Measurements from ENCODE around the gene CXCR5.

CXCR5 gene

DNA sequence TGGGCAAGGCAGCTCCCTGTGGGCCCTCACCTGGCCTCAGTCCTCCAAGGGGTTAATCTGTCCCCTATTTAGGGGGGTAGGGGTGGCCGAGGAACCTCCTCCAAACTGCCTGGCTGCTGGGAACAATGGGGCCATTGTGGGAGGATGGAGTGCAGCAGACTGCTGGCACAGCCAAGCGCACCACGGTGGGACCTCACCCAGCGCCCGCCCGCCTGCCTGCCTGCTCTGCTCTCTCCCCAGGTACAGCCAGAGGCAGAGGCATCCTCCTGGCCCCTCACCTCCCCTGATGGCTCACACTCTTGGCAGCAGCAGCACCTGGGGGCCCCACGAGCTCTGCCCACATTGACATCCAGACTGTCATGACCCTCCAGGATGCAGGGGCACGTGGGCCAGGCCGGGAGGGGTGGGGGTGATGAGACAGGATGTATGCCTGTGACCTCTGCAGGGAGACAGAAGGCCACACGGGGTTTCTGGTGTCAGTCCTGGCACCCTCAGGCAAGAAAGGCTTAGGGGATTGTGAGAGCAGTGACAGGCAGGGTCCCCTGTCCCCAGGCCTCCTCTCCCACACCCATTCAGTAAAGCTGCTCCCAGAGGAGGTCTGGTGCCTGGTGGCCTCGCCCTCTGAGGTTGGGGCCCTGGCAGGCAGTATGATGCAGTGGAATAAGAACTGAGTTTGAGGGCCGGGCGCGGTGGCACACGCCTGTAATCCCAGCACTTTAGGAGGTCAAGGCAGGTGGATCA lies 30.7 kb downstream of the CXCR5 start:
- no peak for DNase-seq

DNA sequence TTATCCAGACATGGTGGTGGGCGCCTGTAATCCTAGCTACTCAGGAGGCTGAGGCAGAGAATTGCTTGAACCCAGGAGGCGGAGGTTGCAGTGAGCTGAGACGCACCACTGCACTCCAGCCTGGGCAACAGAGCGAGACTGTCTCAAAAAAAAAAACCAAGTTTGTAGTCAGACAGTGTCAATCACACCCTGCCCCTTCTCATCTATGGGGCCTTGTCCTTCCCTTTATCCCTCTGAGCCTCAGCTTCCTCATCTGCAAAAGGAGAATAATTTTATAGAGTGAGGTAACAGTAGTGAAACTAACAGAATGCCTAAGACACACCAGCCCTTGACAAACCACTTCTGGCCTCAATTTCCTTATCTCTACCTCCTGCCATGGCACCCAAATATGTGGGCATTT lies 31.3 kb downstream of the CXCR5 start:
- no peak for DNase-seq

DNA sequence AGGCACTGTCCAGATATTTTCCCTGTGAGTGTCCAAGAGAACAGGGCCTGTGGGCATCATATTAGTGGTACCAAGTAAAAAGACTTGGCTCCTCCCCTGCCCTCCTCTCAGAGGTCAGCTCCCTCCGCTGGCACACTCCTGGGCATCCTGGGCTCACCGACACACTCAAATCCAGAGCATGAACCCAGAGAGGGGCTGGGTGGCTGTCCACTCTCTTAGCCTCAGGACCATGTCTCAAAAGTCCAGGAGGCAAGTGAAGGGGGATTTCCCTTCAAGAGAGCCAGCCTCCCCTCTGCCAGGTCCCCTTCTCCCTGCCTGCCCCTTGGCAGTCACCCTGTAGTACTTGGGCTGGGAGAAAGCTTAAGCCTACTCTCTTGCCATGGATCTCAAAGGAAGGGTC lies 31.7 kb downstream of the CXCR5 start:
- DNase-seq = no peak

DNA sequence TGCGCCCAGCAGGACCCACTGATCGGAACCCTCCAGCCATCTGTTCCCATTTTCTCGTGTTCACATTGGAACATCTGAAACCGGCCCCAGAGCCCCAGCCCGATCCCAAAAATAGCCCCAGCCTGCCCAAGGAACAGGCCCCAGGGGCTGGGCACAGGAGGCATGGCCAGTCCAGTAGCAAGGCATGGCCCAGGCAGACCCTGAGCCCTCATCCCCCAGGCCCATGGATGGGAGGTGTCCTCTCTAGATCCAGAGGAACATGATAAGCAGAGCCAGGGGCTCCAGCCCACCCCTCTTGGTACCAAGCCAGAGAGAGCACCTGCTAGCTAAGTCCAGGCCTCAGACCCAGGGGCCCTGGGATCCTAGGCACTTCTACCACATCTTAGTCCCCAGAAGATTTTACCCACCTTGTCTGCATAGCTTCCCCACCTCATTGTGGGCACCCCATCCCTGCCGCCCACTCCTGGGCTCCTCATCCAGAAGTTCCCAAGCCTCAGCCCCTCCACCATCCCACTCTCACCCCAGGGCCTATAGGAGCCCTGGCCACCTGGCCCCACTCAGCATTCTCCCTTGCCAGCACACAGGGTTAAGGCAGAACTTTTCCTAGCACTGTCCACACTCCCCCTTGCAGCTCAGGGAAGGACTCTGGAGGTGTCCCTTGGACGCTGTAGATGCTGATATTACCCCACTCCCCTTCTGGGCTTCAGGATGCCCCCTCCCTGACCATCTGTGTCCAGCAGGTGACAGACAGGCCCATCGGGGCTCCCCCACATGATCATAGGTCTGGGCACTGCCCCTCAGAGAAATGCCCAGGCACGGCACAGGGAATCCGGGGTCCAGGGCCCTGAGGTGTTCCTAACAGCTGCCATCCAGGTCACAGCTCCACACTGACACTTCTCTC lies 32.5 kb downstream of the CXCR5 start:
- DNase-seq = no peak

DNA sequence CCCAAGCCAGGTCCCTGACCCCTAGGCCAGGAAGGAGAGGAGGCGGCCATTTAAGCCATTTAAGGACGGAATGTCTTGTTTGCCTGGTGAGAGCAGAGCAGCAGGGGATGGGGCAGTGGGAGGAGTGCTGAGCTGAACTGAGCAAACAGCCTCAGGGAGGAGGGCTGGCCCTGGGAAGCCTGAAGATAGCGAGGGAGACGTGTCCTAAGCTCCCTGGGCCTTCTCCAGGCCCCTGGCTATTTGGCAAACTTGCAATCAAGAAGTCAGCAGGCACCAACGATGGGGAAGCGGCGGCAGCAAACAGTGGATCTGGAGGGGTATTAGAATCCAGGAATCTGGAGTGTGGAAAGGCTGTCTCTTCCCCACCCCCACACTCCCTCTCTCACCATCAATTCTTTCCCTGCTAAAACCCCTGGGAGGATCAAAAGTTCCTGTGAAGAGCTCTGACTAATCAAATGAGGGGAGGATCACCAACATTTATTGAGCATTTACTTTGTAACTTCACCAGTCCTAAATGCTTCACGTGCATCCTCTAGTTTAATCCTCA lies 33.2 kb downstream of the CXCR5 start:
- no peak for DNase-seq

DNA sequence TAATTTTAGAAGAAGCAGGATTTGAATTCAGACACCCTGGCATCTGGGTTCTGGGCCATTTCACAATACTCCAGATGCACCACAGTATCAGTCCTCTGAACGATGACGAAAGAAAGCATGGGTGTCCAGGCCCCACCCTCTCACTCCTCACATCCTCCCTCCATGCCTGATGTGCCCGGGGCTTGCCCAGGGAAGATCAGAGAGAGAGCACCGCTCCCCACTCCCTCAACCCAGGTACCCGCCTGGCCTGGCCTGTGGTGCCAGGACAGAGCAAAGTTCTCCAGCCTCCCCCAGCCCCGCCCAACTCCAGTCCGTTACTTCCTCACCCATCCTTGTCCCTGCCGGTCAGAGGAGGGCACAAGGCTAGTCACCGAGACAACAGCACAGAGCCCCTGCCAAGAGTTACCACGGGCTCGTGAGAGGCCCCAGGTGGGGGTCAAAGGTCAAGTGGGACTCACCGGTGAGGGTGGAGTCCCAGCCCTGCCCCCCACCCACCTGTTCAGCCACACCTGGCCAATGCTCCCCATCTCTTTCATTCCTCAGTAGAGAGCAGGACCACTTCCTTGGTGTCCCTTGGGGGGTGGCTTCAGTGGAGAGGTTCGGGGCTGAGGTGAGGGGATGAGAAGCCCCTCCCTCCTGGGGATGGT lies 33.9 kb downstream of the CXCR5 start:
- no peak for DNase-seq

DNA sequence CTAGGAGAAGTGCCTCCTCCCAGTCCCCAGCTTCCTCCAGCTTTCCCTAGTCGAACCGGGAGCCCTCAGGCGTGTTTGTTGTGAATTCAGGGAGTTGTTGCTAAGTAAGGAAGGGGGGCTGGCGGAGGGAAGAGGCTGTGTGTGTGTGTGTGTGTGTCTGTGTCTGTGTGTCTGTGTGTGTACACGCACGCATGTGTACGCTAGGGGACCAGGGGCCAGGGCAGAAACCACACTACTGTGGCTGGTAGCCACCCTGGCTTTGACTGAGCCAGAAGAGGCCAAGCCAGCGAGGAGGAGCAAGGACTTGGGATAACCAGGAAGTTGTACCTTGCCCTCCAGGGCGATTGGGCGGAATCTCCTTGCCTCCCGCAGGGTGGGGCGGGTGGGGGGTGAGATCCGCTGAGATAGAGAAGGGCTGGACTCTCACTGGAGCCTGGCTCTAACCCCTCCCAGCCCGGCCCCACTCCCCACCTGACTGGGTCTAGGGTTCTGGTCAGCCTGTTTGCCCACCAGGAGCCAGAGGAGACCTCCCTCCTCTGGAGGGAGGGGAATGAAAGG lies 34.5 kb downstream of the CXCR5 start:
- DNase-seq = no peak

DNA sequence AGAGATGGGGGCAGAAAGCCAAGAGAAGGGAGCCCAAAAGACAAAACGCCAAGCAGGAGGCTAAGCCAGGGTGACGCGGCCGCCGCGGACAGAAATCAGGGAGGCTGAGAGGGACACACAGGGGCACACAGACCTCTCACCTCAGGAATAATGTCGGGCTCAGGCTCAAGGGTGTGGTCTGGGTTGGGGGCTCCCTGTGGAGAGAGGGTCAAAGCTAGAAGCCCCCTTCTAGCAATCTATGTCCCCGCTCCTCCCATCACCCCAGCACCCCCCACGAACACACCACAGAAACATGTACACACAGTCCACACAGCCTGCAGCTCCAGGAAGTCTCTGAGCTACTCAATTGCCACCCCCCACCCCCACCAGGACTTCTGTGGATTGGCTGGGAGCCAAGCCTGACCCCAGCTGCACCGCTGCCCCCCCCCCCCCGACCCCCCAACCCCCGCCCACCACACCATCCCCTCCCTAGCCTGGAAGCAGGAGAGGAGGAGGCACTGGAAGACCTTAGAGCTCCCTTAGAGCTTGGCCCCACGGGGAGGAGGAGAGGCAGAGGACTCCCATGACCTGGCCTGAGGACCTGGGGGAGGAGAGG lies 35.1 kb downstream of the CXCR5 start:
- DNase-seq = no peak

DNA sequence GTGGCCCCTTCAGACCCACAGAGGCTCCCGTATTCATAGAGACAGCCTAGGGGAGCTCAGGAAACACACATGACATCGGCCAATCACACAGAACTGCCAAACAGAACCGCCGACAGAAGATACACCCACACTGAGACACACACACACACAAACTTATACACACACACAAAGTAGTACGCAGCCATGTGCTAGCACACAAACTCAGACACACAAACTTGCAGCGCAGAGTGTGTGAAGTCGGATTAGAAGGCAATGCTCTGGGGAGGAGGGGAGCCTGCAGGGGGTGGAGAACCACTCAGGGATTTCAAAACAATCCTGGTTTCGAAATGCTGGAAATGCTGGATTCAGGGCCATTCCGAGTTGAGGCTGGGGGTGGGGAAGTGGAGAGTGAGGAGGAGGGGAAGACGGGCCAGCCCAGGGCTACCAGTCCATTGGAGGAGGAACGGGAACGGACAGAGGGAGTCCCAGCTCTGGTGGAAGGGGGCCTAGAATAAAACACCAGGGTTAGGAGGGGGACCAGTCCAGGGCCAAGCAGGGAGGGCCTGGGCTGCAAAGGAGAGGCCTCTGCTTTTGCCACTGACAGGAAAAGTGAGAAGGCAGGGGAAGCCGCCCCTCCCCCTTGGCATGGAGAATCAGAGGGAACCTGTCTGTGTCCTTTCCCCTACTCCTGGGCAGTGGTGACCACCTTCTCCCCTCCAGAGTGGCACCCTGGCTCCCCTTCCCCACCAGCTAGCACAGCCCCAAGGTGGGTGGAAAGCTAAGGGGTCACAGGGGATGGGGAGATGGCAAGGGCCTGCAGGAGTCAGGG lies 37.6 kb downstream of the CXCR5 start:
- DNase-seq = no peak

DNA sequence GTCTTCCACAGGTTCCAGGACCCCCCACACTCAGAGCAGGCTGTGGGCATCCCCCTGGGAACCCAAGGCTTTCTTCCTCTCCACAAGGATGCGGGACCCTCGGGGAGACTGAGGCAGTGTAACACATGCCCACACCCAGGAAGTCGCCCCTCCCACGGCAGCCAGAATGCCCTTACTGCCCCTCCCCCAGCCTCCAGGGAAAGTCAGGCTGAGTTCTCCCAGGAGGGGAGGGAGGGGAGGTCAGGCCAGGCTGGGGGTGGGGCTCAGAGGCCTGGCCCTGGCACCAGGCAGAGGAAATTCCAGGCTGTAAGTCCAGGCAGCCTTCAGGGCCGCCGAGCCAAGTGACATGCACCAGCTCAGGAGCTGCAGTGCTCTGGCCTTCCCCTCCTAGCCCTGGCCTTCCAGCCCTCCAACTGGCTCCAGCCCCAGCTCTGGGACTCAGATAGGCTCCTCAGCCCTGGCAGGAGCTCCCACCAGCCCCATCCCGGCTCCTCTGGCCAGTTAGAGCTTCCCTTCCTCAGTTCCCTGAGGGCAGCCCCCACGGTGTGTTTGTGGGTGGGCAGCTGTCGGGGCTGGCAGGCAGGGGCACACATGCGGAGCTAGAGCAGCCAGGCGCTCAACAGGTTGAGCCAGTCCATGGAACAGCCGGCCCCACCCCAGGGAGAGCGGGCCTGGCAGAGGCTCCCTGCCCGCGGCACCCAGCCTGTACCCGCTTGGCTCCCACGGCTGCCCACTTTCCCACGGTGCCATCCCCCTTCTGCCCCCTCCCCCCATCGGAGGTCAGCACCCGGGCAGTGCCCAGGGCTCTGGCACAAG lies 38.4 kb downstream of the CXCR5 start:
- no peak for DNase-seq

DNA sequence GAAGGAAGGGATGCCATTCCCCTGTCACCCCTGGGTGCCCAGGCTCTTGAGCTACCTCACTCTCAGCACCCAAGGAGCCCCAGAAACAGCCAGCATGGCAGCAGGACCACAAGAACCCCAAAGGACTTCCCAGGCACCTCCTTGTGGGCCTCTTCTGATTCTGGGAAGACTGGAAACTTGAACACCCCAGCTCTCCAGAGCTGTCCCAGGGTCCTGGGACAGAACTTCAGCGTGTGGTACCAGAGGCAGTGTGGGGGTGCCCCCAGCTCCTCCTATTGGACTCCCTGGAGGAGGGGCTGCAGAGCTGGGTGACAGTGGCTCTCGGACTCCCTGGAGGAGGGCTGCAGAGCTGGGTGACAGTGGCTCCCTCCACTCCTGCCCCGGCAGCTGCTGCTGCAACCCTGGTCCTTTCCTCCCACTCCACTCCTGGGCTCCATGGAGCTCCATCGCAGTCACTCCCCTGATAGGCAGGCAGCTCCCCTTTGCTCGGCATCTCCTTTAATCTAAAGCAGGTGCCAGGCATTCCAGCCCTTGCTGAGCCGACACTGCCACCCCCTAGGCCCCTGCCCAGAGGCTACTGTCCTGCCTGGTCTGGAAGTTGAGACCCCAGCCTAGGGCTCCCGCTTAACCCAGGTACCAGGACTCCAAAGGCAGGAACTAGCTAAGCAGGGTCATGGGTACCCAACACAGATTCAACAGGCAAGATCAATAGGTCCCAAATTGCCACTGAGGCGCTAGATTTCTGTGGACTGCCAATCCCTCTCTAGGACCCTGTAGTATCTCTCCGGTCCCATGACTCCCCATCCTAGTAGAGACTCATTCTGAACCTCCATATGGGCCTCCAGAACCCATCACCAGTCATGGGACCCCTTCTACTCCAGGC lies 39.3 kb downstream of the CXCR5 start:
- DNase-seq = no peak

DNA sequence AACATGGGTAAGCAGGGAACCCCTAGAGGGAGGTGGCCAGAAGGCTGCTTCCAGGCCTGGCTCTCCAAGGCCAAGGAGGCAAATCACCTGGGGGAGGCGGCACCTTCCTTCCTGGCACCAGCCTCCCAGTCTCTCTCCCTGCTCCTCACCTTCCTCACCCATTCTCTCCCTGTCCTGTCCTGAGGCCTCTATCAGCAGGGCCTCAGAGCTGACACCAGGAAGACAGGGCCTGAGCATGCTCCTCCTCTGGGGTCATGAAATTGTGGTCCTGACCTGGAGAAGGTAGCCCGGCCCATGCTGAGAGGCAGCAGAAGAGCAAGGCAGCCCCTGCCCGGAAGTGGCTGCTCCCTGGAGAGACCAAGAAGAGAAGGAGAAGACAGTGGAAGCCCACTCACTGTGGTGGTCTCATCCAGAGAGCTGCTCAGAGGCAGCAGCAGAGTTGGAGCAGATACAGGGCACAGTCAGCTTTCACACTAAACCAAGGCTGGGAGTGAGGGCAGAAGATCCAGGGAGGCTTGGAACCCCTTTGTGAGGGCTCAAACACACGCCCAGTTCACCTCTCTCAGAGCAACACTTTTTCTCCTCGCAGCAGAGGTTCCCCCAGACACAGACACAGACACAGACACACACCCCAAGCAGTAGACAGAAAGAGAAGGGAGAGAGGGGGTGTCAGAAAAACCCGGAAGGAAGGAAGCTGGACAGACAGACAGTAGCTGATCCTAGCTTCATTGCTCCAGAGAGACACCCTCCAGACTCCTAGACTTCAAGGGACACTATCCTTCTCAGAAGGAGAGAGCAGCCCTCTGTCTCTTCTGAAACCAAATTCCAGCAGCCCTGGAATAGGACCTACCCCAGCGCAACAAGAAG lies 40.3 kb downstream of the CXCR5 start:
- DNase-seq = no peak

DNA sequence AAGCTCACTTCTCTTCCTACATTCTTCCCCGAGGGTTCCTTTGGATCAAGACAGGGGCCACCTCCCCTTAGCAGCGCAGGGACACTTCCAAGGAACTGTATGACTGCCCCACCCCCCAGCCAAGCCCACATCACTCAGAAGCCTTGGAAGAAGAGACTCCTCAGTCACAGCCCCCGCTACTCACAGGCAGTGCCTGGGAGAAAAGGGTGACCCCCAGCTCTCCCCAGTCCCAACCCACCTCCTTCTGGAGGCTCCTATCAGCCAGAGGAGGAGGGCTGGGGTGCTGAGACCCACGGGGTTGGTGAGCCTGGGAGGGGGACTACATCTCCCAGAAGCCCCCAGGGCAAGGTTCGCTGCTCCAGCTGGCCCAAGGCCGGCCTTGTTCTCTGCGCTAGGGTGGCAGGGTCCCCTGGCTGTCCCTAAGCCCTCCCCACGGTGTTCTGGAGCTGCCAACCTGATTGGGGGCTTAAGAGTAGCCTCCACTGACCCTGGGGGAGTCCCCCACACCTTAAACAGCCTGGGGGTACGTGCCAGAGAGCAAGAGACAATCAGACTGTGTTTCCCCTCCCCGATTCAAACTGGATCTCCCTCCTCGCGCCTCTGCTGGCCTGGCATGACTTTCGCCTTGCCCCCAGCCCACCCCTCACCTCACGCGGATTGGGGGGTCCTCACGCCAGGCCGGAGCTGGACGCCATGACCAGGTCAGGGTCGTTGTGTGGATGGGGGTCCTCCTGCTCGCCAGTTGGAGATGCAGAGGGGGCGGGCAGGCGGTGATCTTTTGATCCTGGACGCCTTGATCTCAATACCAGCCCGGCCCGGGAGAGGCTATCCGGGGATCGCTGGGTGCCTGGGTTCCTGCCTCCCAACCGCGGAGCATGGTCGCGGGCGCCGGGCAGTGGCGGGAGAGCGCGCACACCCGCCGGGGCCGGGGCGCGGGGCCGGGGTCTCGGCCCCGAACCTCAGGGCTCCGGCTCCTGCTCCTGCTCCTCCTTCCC lies 41.2 kb downstream of the CXCR5 start:
- no peak for DNase-seq

DNA sequence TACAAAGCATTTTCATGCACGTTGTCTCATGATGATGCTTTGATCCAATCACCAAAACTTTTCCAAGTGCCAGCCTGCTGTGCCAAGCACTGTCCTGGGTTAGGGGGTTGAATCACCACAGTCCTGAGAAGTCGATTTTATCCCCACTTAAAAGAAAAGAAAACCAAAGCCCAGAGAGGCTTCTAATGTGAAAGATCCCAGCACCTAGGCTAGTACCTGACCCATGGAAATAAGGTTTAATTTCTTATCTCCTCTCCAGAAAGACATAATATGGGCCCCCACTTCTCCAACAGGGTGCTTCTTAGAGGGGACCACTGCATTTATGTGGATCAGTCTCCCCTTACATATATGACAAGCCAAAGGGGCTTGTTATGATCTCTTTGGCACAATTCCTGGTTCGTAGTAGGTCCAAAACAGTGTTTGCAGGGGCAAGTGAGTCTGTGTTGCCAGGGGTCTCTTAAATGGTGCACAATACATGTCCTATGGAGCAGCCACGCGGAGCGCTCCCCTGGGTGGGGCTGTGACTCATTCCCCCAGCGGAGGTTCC lies 43.9 kb downstream of the CXCR5 start:
- no peak for DNase-seq

DNA sequence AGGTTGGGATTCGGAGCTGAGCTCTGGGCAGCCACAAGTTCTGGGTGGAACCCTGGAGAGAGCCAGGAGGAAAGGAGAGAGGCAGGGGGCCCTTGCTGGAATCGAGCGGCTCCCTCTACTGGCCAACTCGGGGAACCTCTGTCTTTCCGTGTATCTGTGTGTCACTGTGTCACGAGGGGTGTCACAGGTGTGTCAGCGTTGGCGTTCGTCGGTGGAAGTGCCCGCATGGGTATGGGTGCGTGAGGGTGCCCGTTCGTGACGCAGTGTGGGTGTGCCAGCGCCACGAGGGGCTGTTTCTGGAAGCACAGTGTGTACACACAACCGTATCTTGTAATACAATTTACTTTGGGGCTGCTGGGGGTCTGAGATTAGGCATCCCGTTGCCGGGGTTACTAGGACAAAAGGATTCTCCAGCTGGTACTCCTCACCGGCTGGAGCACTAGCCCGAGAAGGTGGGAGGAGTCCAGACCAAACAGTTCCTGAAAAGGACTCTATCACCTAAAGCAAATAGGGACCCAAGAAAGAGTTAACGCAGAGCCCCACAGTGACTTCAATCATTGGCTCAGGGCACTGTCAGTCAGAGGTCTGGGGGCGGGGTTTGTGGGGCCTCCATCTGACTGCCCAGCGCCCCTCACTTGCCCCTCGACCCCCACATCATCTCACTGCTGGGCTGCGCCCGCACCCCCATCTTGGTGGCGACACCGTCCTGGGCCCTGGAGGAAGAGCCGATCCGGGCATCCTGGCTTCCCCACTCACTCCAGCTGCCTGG lies 44.6 kb downstream of the CXCR5 start:
- DNase-seq = peak; percentile 76

DNA sequence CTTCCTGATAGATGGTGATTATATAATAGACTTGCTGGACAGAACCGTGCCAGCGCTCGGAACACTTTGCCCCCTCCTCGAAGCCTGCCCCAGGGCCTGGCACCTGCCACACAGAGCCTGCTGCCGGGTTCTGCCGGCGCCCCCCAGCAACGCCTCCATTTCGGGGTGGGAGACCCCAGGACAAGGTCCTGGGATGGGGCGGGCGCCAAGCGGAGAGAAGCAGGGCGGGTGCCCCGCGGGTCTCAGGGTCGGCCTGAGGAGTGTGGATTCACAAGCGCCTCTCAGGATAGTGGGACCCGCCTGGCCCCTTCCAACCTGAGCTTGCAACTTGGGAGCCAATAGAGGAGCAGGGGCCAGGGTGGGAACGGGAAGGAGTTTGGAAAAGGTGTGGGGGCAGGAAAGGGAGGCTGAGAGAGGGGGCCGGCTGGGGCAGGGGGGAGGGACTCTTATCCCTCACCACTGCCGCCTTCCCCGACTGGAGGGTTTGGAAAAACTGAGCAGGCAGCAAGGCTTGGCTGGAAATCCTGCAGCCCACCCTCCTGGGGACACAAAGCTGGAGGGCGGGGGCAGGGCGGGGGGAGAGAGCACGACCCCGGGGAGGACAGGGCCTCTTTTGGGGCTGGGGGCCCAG lies 45.3 kb downstream of the CXCR5 start:
- DNase-seq = no peak

Data from NCI-H748 treated with DMSO at 0.1 percent for 48 hours (cell line).